Measurements from ENCODE around the gene FBXW8. TPM values are rescaled to one million over a fixed set of nuclear protein-coding genes. Genes with fewer than 3 reads are reported as not detected.
A peak's percentile ranks its signal among the peaks of the same experiment; 100 is the strongest.

FBXW8 gene
- total RNA-seq, 1 experiment from 2014 or later = 14.2 TPM

- in situ Hi-C loops (cut with HindIII; ENCODE audit: low pct_unique_long_range_greater_than_20kb, low sequenced_read_pairs) = no loop called here
These were observed 26.9 kb downstream of the FBXW8 start for GRCh38 chr12:116937640-116938039.

GRCh38 chr12:116939734-116940133, 29.0 kb downstream of the FBXW8 start:
- in situ Hi-C loops (cut with HindIII; ENCODE audit: low pct_unique_long_range_greater_than_20kb, low sequenced_read_pairs) = no loop called here
- DNase-seq (ENCODE audit: low read depth, low spot score) = no peak

More at GRCh38 chr12:116937640-116938039, 26.9 kb downstream of the FBXW8 start:
- no peak for DNase-seq (ENCODE audit: low read depth, low spot score)

- DNase-seq (ENCODE audit: low read depth, low spot score) = no peak
These were observed 30.4 kb downstream of the FBXW8 start for GRCh38 chr12:116941188-116941587.

GRCh38 chr12:116943419-116944372, 32.9 kb downstream of the FBXW8 start:
- in situ Hi-C loops (cut with HindIII; ENCODE audit: low pct_unique_long_range_greater_than_20kb, low sequenced_read_pairs) = no loop called here
- no peak for DNase-seq (ENCODE audit: low read depth, low spot score)

More at GRCh38 chr12:116941188-116941587, 30.4 kb downstream of the FBXW8 start:
- in situ Hi-C loops (cut with HindIII; ENCODE audit: low pct_unique_long_range_greater_than_20kb, low sequenced_read_pairs) = no loop called here

GRCh38 chr12:116945886-116946550, 35.3 kb downstream of the FBXW8 start:
- in situ Hi-C loops (cut with HindIII; ENCODE audit: low pct_unique_long_range_greater_than_20kb, low sequenced_read_pairs) = no loop called here
- no peak for DNase-seq (ENCODE audit: low read depth, low spot score)

- in situ Hi-C loops (cut with HindIII; ENCODE audit: low pct_unique_long_range_greater_than_20kb, low sequenced_read_pairs) = no loop called here
These were observed 37.5 kb downstream of the FBXW8 start for GRCh38 chr12:116948298-116948697.

GRCh38 chr12:116950628-116951325, 40.0 kb downstream of the FBXW8 start:
- DNase-seq (ENCODE audit: low read depth, low spot score) = no peak
- in situ Hi-C loops (cut with HindIII; ENCODE audit: low pct_unique_long_range_greater_than_20kb, low sequenced_read_pairs) = no loop called here

More at GRCh38 chr12:116948298-116948697, 37.5 kb downstream of the FBXW8 start:
- DNase-seq (ENCODE audit: low read depth, low spot score) = no peak

GRCh38 chr12:116954710-116955381, 44.1 kb downstream of the FBXW8 start:
- DNase-seq (ENCODE audit: low read depth, low spot score) = no peak
- in situ Hi-C loops (cut with HindIII; ENCODE audit: low pct_unique_long_range_greater_than_20kb, low sequenced_read_pairs) = no loop called here

- peak; percentile 32 for DNase-seq (ENCODE audit: low read depth, low spot score)
- in situ Hi-C loops (cut with HindIII; ENCODE audit: low pct_unique_long_range_greater_than_20kb, low sequenced_read_pairs) = no loop called here
These were observed 44.8 kb downstream of the FBXW8 start for GRCh38 chr12:116955382-116956021.

- no peak for DNase-seq (ENCODE audit: low read depth, low spot score)
- in situ Hi-C loops (cut with HindIII; ENCODE audit: low pct_unique_long_range_greater_than_20kb, low sequenced_read_pairs) = no loop called here
These were observed 47.9 kb downstream of the FBXW8 start for GRCh38 chr12:116958402-116959197.

- peak; percentile 46 for DNase-seq (ENCODE audit: low read depth, low spot score)
- in situ Hi-C loops (cut with HindIII; ENCODE audit: low pct_unique_long_range_greater_than_20kb, low sequenced_read_pairs) = no loop called here
These were observed 48.4 kb downstream of the FBXW8 start for GRCh38 chr12:116959198-116959460.

- in situ Hi-C loops (cut with HindIII; ENCODE audit: low pct_unique_long_range_greater_than_20kb, low sequenced_read_pairs) = no loop called here
These were observed 49.2 kb downstream of the FBXW8 start for GRCh38 chr12:116959845-116960514.

GRCh38 chr12:116962197-116962596, 51.4 kb downstream of the FBXW8 start:
- in situ Hi-C loops (cut with HindIII; ENCODE audit: low pct_unique_long_range_greater_than_20kb, low sequenced_read_pairs) = no loop called here
- no peak for DNase-seq (ENCODE audit: low read depth, low spot score)

More at GRCh38 chr12:116959845-116960514, 49.2 kb downstream of the FBXW8 start:
- no peak for DNase-seq (ENCODE audit: low read depth, low spot score)

GRCh38 chr12:116962783-116963356, 52.1 kb downstream of the FBXW8 start:
- in situ Hi-C loops (cut with HindIII; ENCODE audit: low pct_unique_long_range_greater_than_20kb, low sequenced_read_pairs) = no loop called here
- DNase-seq (ENCODE audit: low read depth, low spot score) = no peak

- no peak for DNase-seq (ENCODE audit: low read depth, low spot score)
- in situ Hi-C loops (cut with HindIII; ENCODE audit: low pct_unique_long_range_greater_than_20kb, low sequenced_read_pairs) = no loop called here
These were observed 53.6 kb downstream of the FBXW8 start for GRCh38 chr12:116964054-116965050.

Measured in SK-MEL-5 (cell line).